Activated CD8-positive, alpha-beta memory T cell treated with anti-CD3 and anti-CD28 coated beads, Interleukin-2, amount 10 ng/mL, durations not matched to agents 7 days and 5 days (primary cell): Measurements from ENCODE around the gene CHTOP. TPM values are rescaled to one million over a fixed set of nuclear protein-coding genes. Genes with fewer than 3 reads are reported as not detected.

Source experiments
- ATAC-seq: fragments of 150-1000 bp; cut with Tn5 transposase; one replicate; pipeline ENCODE4 v1.10.0; 2021; ENCODE audit warnings: moderate library complexity
- CTCF ChIA-PET: fragments of 350-600 bp; sonication (Branson Sonifier 250); formaldehyde crosslinking; loops from one replicate; lab custom pipeline; 2021; ENCODE audit warnings: antibody characterized with exemption; lab: Charles Lee
- DNase-seq: peaks from one replicate; pipeline ENCODE4 v3.0.0-alpha.2; 2020
- H3K27ac Mint-ChIP-seq: one replicate; pipeline ENCODE4 v1.8.0; 2021; ENCODE audit warnings: mild to moderate bottlenecking, mixed read lengths
- H3K27me3 Mint-ChIP-seq: one replicate; pipeline ENCODE4 v1.8.0; 2021; ENCODE audit warnings: mixed read lengths
- H3K36me3 Mint-ChIP-seq: one replicate; pipeline ENCODE4 v1.8.0; 2021; ENCODE audit warnings: mild to moderate bottlenecking, mixed read lengths
- H3K4me1 Mint-ChIP-seq: one replicate; pipeline ENCODE4 v1.8.0; 2021; ENCODE audit warnings: mixed read lengths
- H3K4me3 Mint-ChIP-seq: one replicate; pipeline ENCODE4 v1.8.0; 2021; ENCODE audit warnings: mild to moderate bottlenecking, moderate library complexity, mixed read lengths
- H3K9me3 Mint-ChIP-seq: one replicate; pipeline ENCODE4 v1.8.0; 2022; ENCODE audit warnings: low read depth, mixed read lengths
- total RNA-seq, 2 experiments: library from RNA; stranded (reverse); gene quantifications; one replicate each; pipeline ENCODE4 v1.2.3, GENCODE V29; 2021

Gene CHTOP
- total RNA-seq, 2 experiments from 2014 or later = 83.8 to 89.1 TPM

DNA sequence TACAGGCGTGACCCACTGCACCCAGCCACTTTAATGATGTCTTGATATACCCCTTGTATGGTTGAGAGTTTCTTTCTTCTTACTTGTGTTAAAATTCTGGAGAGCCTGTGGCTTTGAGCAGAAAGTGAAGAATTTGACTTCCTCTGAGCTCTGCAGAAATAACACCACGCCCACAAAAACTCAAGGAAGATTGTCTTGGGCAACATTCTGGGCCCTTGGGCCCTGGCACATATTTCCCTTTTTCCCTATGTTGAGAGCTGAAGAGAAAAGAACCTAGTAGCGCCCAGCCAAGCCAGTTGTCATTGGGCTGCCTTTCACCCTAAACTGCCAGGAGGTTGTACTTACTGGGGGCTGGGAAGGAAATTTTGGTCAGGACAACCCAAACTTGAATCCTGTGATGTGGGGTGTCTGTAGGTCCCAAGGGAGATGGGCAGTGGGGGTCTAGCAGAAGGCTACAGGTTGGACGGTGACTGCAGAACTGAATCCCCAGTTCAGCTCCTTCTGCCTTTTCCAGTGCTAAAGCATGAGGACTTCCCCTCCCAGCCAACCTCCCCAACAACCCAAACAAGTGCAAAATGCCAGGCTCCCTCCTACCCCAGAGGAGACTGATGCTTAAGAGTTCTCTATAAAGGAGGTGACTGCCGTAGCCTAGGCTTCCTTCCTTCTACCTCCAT is 12.9 kb downstream of the CHTOP start:
- Mint-ChIP-seq H3K27ac (peak overlapping the region; percentile 63), H3K36me3 (peaks cover 46% of the 10 kb centered on the region), H3K4me3 (no peak overlapping the region), H3K9me3 (no peaks in the 10 kb centered on the region), H3K4me1 (peaks cover 33% of the 10 kb centered on the region), H3K27me3 (no peaks in the 10 kb centered on the region)
- CTCF ChIA-PET = interaction anchor here (0.9 to 1.7 kb wide), 2 partner anchors 10 to 113 kb away, joined by 3 to 5 read pairs; no protein-coding TSS in a partner anchor
- DNase-seq = no peak
- ATAC-seq = no peak

DNA sequence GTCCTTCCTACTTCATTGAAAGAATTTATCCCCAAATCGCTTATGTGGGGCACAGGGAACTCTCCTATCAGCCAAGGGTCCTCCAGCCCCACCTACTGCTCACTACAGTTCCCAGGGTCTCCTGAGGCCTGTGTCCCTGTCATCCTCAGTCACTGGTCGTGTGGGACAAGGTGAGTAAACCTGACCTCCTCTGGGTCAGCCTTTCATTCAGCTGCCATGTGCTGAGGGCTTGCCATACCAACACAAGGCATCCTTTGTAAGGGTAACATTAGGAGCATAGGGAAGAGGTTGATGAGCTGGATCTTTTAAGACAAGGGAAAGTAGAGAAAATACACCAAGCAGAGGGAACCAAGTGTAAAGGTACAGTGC is 13.5 kb downstream of the CHTOP start:
- Mint-ChIP-seq H3K9me3 (no peaks in the 10 kb centered on the region), H3K27ac (no peak overlapping the region), H3K4me1 (peaks cover 30% of the 10 kb centered on the region), H3K36me3 (peaks cover 43% of the 10 kb centered on the region), H3K27me3 (no peaks in the 10 kb centered on the region), H3K4me3 (no peak overlapping the region)
- no peak for DNase-seq
- CTCF ChIA-PET = interaction anchor here (0.9 to 1.7 kb wide), 2 partner anchors 10 to 114 kb away, joined by 3 to 5 read pairs; no protein-coding TSS in a partner anchor
- no peak for ATAC-seq

DNA sequence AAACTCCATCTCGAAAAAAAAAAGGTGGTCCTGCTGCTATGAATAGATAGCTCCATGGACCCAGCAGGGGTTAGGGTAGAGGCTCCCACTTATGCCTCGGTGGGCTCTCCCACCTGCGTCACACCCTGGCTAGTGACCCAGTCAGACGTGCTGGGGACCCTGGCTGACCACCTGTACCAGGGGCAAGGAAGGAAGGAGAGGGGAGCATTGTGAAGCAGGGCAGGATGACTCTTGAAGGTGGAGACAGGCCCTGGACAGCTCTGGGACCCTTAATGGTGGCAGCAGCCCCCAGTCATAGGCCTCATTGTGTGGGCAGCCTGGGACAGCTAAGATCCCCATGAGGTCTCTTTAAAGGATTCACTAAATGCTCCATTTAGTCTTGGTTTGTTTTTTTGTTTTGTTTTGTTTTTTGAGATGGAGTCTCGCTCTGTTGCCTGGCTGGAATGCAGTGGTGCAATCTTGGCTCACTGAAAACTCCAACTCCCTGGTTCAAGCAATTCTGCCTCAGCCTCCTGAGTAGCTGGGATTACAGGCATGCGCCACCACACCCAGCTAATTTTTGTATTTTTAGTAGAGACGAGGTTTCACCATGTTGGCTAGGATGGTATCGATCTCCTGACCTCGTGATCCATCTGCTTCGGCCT is 14.3 kb downstream of the CHTOP start:
- H3K9me3 Mint-ChIP-seq = no peaks in the 10 kb centered on the region
- no peak overlapping the region for H3K27ac Mint-ChIP-seq
- ATAC-seq (no peak), DNase-seq (no peak)
- no peaks in the 10 kb centered on the region for H3K27me3 Mint-ChIP-seq
- H3K36me3 Mint-ChIP-seq = peaks cover 36% of the 10 kb centered on the region
- CTCF ChIA-PET = no interaction called here
- H3K4me3 Mint-ChIP-seq = no peak overlapping the region
- peaks cover 28% of the 10 kb centered on the region for H3K4me1 Mint-ChIP-seq

DNA sequence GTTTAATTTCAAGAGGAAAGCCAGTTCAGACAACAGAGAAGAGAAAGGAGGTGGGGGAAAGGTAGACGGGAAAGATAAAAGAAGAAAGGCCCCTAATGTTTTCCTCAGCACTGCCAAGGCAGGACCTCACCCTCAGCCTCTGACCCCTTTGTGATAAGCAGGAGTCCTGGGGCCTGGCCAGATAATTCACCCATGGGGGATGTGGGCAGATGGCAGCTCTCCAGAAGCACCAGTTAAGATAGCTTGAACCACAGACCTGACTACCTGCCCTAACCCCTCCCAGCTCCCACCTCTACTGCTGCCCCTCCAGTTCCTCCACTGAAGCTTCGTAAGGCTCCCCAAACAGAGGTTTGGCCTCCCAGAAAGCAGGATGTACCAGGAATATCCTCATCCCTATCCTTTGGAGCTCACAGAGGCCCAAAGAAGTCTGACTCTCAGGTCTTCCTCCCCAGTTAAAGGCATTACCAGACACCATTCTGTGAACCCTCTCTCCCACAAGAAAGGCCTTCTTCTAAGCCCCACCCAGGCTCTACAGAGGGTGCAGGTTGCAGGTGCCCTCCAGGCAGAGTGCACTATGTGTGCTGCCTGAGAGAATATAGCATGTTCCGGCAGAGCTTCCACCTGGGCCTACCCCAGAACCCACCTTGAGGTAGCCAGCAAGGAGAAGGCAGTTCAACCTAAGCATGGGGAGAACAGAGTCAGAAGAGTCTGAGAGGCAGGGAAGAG is 15.4 kb downstream of the CHTOP start:
- H3K4me3 Mint-ChIP-seq = no peak overlapping the region
- CTCF ChIA-PET = interaction anchor here (0.6 kb wide), 1 partner anchor 21 kb away, joined by 3 read pairs; the partner anchor contains the start of gene S100A1
- peak overlapping the region; percentile 9 for H3K27ac Mint-ChIP-seq
- no peak for DNase-seq
- peaks cover 26% of the 10 kb centered on the region for H3K36me3 Mint-ChIP-seq
- ATAC-seq = peak; percentile 24
- H3K4me1 Mint-ChIP-seq = peaks cover 22% of the 10 kb centered on the region
- no peaks in the 10 kb centered on the region for H3K9me3 Mint-ChIP-seq
- H3K27me3 Mint-ChIP-seq = no peaks in the 10 kb centered on the region

DNA sequence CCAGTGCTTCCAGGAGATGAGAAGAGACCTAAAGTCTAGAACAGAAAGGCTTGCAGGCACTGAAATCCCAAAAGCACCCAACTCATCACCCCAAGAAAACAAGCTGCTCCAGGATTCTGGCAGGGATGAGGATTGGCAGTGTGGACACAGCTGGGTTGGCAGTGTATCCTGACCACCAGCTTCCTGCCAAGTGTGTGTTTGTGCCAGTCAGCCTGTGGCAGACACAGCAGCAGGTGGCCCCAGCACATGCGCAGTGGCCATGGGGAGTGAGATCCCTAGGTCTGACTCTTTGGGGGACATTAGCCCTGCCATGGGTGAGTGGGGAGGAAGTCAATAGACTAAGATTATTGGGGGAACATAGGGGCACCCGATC is 16.0 kb downstream of the CHTOP start:
- Mint-ChIP-seq H3K4me1 (peaks cover 22% of the 10 kb centered on the region), H3K4me3 (no peak overlapping the region), H3K27ac (peak overlapping the region; percentile 9), H3K36me3 (peaks cover 22% of the 10 kb centered on the region), H3K27me3 (no peaks in the 10 kb centered on the region), H3K9me3 (no peaks in the 10 kb centered on the region)
- DNase-seq = no peak
- CTCF ChIA-PET = interaction anchor here (0.6 kb wide), 1 partner anchor 22 kb away, joined by 3 read pairs; the partner anchor contains the start of gene S100A1
- no peak for ATAC-seq

DNA sequence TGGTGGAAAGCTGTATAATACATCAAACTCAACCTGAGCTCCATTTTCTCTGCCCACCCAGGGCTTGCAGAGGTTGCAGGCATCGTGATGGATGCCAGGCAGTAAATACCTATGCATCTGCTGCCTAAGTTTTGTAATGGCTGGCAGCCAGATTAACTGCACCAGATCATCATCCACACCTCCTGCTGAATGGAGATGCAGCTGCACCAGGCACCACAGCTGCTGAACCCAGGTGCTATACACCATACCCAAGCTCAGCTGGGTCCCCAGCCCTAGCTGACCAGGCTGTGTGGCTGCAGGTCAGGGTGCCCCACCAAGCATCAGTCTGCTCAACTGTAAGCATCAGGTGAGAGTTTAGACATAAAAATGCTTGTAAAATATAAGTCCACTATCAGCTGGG is 17.9 kb downstream of the CHTOP start:
- H3K4me1 Mint-ChIP-seq = peaks cover 8% of the 10 kb centered on the region
- H3K9me3 Mint-ChIP-seq = no peaks in the 10 kb centered on the region
- H3K4me3 Mint-ChIP-seq = no peak overlapping the region
- peaks cover 4% of the 10 kb centered on the region for H3K36me3 Mint-ChIP-seq
- CTCF ChIA-PET = interaction anchor here (0.7 to 1.0 kb wide), 2 partner anchors 20 to 335 kb away, joined by 3 read pairs; partner anchors contain the start of gene RAB13
- no peak overlapping the region for H3K27ac Mint-ChIP-seq
- ATAC-seq (no peak), DNase-seq (no peak)
- H3K27me3 Mint-ChIP-seq = no peaks in the 10 kb centered on the region

DNA sequence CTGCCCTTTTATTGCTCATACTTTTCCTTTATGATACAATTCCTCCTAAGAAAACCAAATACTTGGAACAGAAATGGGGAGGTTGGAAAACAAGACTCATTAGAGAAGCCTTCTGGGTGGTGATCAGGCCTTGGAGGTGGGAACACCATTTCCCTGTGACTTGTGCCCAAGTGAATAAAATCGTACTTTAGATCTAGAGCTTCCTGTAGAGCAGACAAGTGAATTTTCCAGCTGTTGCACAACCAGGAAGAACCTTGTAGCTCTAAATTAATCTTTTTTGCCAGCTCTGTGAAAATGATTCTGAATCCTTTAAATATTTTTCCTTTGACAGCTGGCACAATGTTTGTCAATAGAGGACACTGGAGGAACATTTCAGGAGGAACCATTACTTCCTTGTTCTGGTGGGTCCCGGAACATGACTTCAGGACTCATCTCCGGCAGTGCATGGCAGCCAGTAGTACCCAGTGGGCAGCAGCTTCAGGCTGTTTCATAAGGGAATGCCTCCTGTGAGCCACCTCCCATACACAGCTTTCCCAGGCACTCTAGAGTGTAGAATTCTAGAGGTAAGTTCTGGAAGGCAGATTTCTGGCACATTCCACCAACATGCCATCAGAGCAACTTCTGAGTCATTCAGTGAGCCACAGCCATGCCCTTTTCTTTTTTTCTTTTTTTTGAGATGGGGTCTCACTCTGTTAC is 19.1 kb downstream of the CHTOP start:
- CTCF ChIA-PET = interaction anchor here (0.7 kb wide), 1 partner anchor 19 kb away, joined by 3 read pairs; the partner anchor contains the start of gene CHTOP
- ATAC-seq = no peak
- no peak overlapping the region for H3K4me3 Mint-ChIP-seq
- H3K27ac Mint-ChIP-seq = no peak overlapping the region
- DNase-seq = no peak
- H3K4me1 Mint-ChIP-seq = peaks cover 9% of the 10 kb centered on the region
- H3K27me3 Mint-ChIP-seq = no peaks in the 10 kb centered on the region
- H3K36me3 Mint-ChIP-seq = no peaks in the 10 kb centered on the region
- no peaks in the 10 kb centered on the region for H3K9me3 Mint-ChIP-seq

DNA sequence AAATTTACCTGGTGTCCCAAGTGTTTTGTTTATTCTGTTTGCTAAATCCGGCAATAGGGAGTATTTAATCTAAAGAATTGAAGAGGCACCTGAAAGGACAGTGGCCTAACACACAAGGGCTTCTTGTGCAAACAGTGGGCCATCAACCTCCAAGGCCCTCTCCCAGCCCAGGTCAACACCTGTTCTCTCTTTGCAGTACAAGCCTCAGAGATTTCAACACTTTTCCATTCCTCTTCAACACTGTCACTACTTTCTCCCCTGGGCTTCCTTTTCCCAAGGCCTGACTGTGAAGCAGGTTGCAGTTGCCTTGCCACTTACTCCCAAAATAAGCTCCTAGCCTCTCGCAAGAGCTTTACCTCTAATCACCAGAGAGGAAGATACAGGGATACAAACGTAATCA is 21.5 kb downstream of the CHTOP start:
- Mint-ChIP-seq H3K27ac (no peak overlapping the region), H3K4me3 (no peak overlapping the region), H3K4me1 (peaks cover 13% of the 10 kb centered on the region), H3K27me3 (no peaks in the 10 kb centered on the region), H3K36me3 (peaks cover 2% of the 10 kb centered on the region), H3K9me3 (no peaks in the 10 kb centered on the region)
- ATAC-seq (no peak), DNase-seq (no peak)
- CTCF ChIA-PET = interaction anchor here (1.9 kb wide), 1 partner anchor 12 kb away, joined by 6 read pairs; no protein-coding TSS in a partner anchor

DNA sequence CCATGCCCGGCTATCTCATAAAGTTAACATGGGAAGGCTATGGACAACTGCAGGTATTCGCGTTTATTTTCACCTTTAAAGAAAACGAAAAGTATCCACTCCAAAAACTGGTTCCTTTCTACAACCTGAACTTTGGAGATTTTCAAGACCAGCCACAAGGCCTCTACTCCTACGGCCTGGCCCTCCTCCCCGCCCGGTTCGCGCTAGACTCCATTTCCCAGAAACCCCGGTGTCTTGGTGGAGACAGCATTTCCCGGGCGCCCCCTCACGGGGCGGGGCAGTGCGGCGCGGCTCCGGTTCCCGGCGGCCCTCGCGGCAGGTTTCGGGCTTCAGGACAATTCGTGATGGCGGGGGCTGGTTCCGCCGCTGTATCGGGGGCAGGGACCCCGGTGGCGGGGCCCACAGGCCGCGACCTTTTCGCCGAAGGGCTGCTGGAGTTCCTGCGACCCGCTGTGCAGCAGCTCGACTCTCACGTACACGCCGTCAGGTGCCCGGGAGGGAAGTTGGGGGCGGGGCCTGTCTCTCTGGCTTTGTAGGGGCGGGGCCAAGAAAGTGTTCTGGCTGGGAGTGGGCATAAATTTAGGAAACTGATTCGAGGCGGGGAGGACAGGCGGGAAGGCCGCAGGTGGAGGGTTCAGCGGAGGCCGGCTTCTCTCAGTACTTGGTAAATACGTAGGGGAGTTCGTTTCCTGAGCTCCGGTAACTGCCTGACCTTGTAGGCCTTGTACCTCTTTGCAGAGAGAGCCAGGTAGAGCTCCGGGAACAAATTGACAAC is 24.7 kb downstream of the CHTOP start, which contains the start of gene SNAPIN:
Gene SNAPIN (plus strand): TSS at position 304 of the 775 bp plus-strand sequence. CDS start 41 bp downstream, at position 345.
- H3K36me3 Mint-ChIP-seq = peaks cover 21% of the 10 kb centered on the region
- peaks cover 14% of the 10 kb centered on the region for H3K4me1 Mint-ChIP-seq
- H3K4me3 Mint-ChIP-seq = peak within 1 kb of the TSS; percentile 83
- ATAC-seq (peak; percentile 98), DNase-seq (peak; percentile 95)
- peak within 1 kb of the TSS; percentile 87 for H3K27ac Mint-ChIP-seq
- CTCF ChIA-PET = interaction anchor here (0.6 to 2.1 kb wide), 6 partner anchors 8 to 328 kb away, joined by 3 to 13 read pairs (median 4); partner anchors contain the start of gene ILF2
- no peaks in the 10 kb centered on the region for H3K9me3 Mint-ChIP-seq
- no peaks in the 10 kb centered on the region for H3K27me3 Mint-ChIP-seq

DNA sequence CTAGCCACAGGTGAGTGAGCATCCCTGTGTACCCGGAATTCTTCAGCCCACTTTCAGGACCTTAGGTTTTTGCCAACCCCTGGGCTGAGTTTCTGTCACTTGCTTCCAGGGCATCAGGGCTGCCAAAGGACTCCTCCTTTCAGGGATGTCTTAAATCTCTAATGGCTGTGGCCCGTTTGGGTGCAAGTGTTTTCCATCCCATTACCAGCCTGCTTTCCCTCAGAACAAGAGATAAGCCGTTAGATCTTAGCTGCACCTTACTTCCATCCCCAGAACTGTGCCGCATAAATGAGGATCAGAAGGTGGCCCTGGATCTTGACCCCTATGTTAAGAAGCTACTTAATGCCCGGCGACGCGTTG is 25.3 kb downstream of the CHTOP start:
- Mint-ChIP-seq H3K4me1 (peaks cover 14% of the 10 kb centered on the region), H3K27ac (peak overlapping the region; percentile 87), H3K4me3 (peak overlapping the region; percentile 83), H3K9me3 (no peaks in the 10 kb centered on the region), H3K36me3 (peaks cover 25% of the 10 kb centered on the region), H3K27me3 (no peaks in the 10 kb centered on the region)
- ATAC-seq (no peak), DNase-seq (no peak)
- CTCF ChIA-PET = interaction anchor here (1.2 to 2.1 kb wide), 3 partner anchors 11 to 148 kb away, joined by 5 to 13 read pairs (median 5); partner anchors contain the start of gene ILF2

DNA sequence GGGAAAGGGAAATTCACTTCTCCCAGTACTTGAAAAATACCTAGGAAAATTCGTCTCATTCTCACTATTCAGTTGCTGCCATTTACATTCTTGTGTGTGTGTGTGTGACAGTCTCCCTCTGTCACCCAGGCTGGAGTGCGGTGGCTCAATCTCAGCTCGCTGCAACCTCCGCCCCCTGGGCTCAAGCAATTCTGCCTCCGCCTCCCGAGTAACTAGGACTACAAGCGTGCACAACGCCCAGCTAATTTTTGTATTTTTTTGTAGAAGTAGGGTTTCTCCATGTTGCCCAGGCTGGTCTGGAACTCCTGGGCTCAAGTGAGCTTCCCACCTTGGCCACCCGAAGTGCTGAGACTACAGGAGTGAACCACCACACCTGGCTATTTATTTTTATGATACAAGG is 25.8 kb downstream of the CHTOP start:
- CTCF ChIA-PET = interaction anchor here (1.2 to 2.1 kb wide), 3 partner anchors 11 to 149 kb away, joined by 5 to 13 read pairs (median 5); partner anchors contain the start of gene ILF2

More for the DNA sequence above, 25.8 kb downstream of the CHTOP start:
- ATAC-seq (no peak), DNase-seq (no peak)
- Mint-ChIP-seq H3K27me3 (no peaks in the 10 kb centered on the region), H3K27ac (peak overlapping the region; percentile 87), H3K9me3 (no peaks in the 10 kb centered on the region), H3K36me3 (peaks cover 28% of the 10 kb centered on the region), H3K4me1 (peaks cover 14% of the 10 kb centered on the region), H3K4me3 (peak overlapping the region; percentile 83)
